GM23338 (cell line): ENCODE data around the gene APC2. TPM values are rescaled to one million over a fixed set of nuclear protein-coding genes. Genes with fewer than 3 reads are reported as not detected.
A peak's percentile ranks its signal among the peaks of the same experiment; 100 is the strongest.

Experiments used
- ATAC-seq: fragments of 200-7000 bp; cut with Tn5 transposase; 3 replicates; pipeline ENCODE4 v1.9.1; 2020
- DNase-seq: peaks from one replicate; pipeline ENCODE4 v3.0.0-alpha.2; 2015; ENCODE audit warnings: low spot score
- H2AFZ ChIP-seq: fragments of 200-600 bp; sonication (generic); 2 replicates; pipeline ENCODE4 v1.8.0; 2016; ENCODE audit warnings: antibody characterized with exemption, mild to moderate bottlenecking, moderate library complexity
- H3F3A ChIP-seq: fragments of 200-600 bp; sonication (generic); replicated peaks from 2 replicates; pipeline ENCODE4 v1.8.0; 2017; ENCODE audit warnings: antibody characterized with exemption, mixed run types, low read depth
- H3K27ac ChIP-seq: fragments of 200-600 bp; sonication (generic); 2 replicates; pipeline ENCODE4 v1.6.1; 2016; ENCODE audit warnings: low read depth
- H3K27me3 ChIP-seq: fragments of 200-600 bp; sonication (generic); 2 replicates; pipeline ENCODE4 v1.8.0; 2016; ENCODE audit warnings: mild to moderate bottlenecking, mixed run types, moderate library complexity; ENCODE audit not compliant: insufficient read depth
- H3K36me3 ChIP-seq: fragments of 200-600 bp; sonication (generic); 2 replicates; pipeline ENCODE4 v1.8.0; 2016; ENCODE audit warnings: mild to moderate bottlenecking; ENCODE audit not compliant: insufficient read depth
- H3K4me1 ChIP-seq: fragments of 200-600 bp; sonication (generic); 2 replicates; pipeline ENCODE4 v1.8.0; 2016; ENCODE audit warnings: mild to moderate bottlenecking, moderate library complexity; ENCODE audit not compliant: insufficient read depth
- H3K4me2 ChIP-seq: fragments of 200-600 bp; sonication (generic); 2 replicates; pipeline ENCODE4 v1.7.1; 2017; ENCODE audit warnings: mixed run types
- H3K4me3 ChIP-seq: fragments of 200-600 bp; sonication (generic); 2 replicates; pipeline ENCODE4 v1.6.1; 2016; ENCODE audit warnings: mixed run types
- H3K79me2 ChIP-seq: fragments of 200-600 bp; sonication (generic); replicated peaks from 2 replicates; pipeline ENCODE4 v1.8.0; 2017; ENCODE audit warnings: mild to moderate bottlenecking; ENCODE audit not compliant: insufficient read depth
- H3K9me2 ChIP-seq: fragments of 200-600 bp; sonication (generic); 2 replicates; pipeline ENCODE4 v1.8.0; 2017; ENCODE audit not compliant: insufficient read depth
- H4K20me1 ChIP-seq: fragments of 200-600 bp; sonication (generic); replicated peaks from 2 replicates; pipeline ENCODE4 v1.8.0; 2017; ENCODE audit warnings: mild to moderate bottlenecking; ENCODE audit not compliant: insufficient read depth
- H3K27ac Mint-ChIP-seq: 2 replicates; pipeline ENCODE4 v1.8.0; 2020; ENCODE audit warnings: inconsistent platforms, mild to moderate bottlenecking, moderate library complexity, mixed read lengths
- H3K27me3 Mint-ChIP-seq: 3 replicates; pipeline ENCODE4 v1.8.0; 2022; ENCODE audit warnings: low read depth, mild to moderate bottlenecking, moderate library complexity, mixed read lengths, inconsistent platforms; ENCODE audit not compliant: insufficient read depth, poor library complexity
- H3K36me3 Mint-ChIP-seq: 3 replicates; pipeline ENCODE4 v1.8.0; 2021; ENCODE audit warnings: low read depth, mild to moderate bottlenecking, inconsistent platforms, moderate library complexity, mixed read lengths
- H3K4me1 Mint-ChIP-seq: 3 replicates; pipeline ENCODE4 v1.8.0; 2020; ENCODE audit warnings: mild to moderate bottlenecking, inconsistent platforms, mixed read lengths
- H3K4me3 Mint-ChIP-seq: 3 replicates; pipeline ENCODE4 v1.8.0; 2021; ENCODE audit warnings: moderate library complexity, mild to moderate bottlenecking, inconsistent platforms, mixed read lengths
- H3K9me3 Mint-ChIP-seq: 3 replicates; pipeline ENCODE4 v1.8.0; 2020; ENCODE audit warnings: moderate library complexity, mild to moderate bottlenecking, inconsistent platforms, mixed read lengths
- CREB1 ChIP-seq: fragments of 250-450 bp; sonication (Bioruptor Pico); IDR thresholded peaks from 2 replicates; pipeline ENCODE4 v1.5.0; 2020; ENCODE audit warnings: low read depth, mild to moderate bottlenecking, moderate library complexity
- EZH2 ChIP-seq: fragments of 200-600 bp; sonication (generic); IDR thresholded peaks from one replicate; pipeline ENCODE4 v1.8.0; 2017; ENCODE audit warnings: antibody characterized with exemption, mild to moderate bottlenecking, low read depth; ENCODE audit not compliant: unreplicated experiment
- JUNB ChIP-seq: IDR thresholded peaks from one replicate; pipeline ENCODE4 v1.6.1; 2016; ENCODE audit warnings: antibody characterized with exemption; ENCODE audit not compliant: unreplicated experiment
- POLR2AphosphoS5 ChIP-seq: IDR thresholded peaks from 2 replicates; pipeline ENCODE4 v1.6.1; 2016; ENCODE audit warnings: antibody characterized with exemption, low read depth
- ZNF114 ChIP-seq: fragments of 250-450 bp; sonication (Bioruptor Pico); IDR thresholded peaks from 2 replicates; pipeline ENCODE4 v1.5.0; 2020; ENCODE audit warnings: mild to moderate bottlenecking, moderate library complexity
- ZNF331 ChIP-seq: fragments of 250-450 bp; sonication (Bioruptor Pico); IDR thresholded peaks from 2 replicates; pipeline ENCODE4 v1.5.0; 2020; ENCODE audit warnings: low read depth, mild to moderate bottlenecking, moderate library complexity
- ZNF462 ChIP-seq: fragments of 250-450 bp; sonication (Bioruptor Pico); IDR thresholded peaks from 2 replicates; pipeline ENCODE4 v1.5.0; 2020; ENCODE audit warnings: mild to moderate bottlenecking, moderate library complexity
- polyA plus RNA-seq: library from polyadenylated mRNA; unstranded; fragments of >200 nt; fragmentation: Nextera tagmentation; extraction: Ambion mirVana; gene quantifications from 2 replicates; pipeline ENCODE4 v1.2.1, GENCODE V29; 2016
- total RNA-seq: library from RNA; depleted of rRNA; stranded (reverse); fragments of >200 nt; shearing (Covaris generic); gene quantifications from 2 replicates; pipeline ENCODE4 v1.2.3, GENCODE V29; 2014
- TF ChIP-seq, protein P1 (sequence below), 2 experiments: fragments of 200-600 bp in 1 of 2; sonication (generic) in 1 of 2; conservative IDR thresholded peaks; 2 replicates each; pipeline versions ENCODE4 v1.5.1 to v1.6.1; 2016 to 2017; ENCODE audit warnings: antibody characterized with exemption in 2 of 2, low read depth in 2 of 2, mild to moderate bottlenecking in 2 of 2, moderate library complexity in 1 of 2

The APC2 gene
- total and polyA plus RNA-seq, 2 experiments from 2014 or later, result 1.4 to 18.3 TPM

DNA sequence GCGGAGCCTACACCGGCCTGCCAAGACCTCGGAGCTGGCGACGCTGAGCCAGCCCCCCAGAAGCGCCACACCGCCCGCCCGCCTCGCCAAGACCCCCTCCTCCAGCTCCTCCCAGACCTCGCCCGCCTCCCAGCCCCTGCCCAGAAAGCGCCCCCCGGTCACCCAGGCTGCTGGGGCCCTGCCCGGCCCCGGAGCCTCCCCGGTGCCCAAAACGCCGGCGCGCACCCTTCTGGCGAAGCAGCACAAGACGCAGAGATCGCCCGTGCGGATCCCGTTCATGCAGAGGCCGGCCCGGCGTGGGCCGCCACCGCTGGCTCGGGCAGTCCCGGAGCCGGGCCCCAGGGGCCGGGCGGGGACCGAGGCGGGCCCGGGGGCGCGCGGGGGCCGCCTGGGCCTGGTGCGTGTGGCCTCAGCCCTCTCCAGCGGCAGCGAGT, 18.9 kb downstream of the APC2 start:
- TF ChIP-seq, protein P1, sequence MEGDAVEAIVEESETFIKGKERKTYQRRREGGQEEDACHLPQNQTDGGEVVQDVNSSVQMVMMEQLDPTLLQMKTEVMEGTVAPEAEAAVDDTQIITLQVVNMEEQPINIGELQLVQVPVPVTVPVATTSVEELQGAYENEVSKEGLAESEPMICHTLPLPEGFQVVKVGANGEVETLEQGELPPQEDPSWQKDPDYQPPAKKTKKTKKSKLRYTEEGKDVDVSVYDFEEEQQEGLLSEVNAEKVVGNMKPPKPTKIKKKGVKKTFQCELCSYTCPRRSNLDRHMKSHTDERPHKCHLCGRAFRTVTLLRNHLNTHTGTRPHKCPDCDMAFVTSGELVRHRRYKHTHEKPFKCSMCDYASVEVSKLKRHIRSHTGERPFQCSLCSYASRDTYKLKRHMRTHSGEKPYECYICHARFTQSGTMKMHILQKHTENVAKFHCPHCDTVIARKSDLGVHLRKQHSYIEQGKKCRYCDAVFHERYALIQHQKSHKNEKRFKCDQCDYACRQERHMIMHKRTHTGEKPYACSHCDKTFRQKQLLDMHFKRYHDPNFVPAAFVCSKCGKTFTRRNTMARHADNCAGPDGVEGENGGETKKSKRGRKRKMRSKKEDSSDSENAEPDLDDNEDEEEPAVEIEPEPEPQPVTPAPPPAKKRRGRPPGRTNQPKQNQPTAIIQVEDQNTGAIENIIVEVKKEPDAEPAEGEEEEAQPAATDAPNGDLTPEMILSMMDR (conservative IDR thresholded peaks at IDR 0.05; ENCODE audit: low read depth in 2 of 2), result peak in 1 of 2 experiments; percentile 38; a peak in 2 of 4 replicates
- TF ChIP-seq JUNB (no peak), EZH2 (peak; percentile 80)
- peaks cover 6% of the 10 kb centered on the region; the same call in 1 of the 2 replicates for H3K4me1 ChIP-seq
- H3K79me2 ChIP-seq, result no peaks in the 10 kb centered on the region
- Mint-ChIP-seq H3K4me3 (no peak overlapping the region), H3K36me3 (no peaks in the 10 kb centered on the region; the same call in 2 of the 3 replicates), H3K27ac (no peak overlapping the region), H3K4me1 (peaks cover 6% of the 10 kb centered on the region; the same call in 2 of the 3 replicates), H3K9me3 (0 out of 3 replicates have a peak, but pooled peaks cover 3% of the 10 kb centered on the region), H3K27me3 (peaks cover 69% of the 10 kb centered on the region)
- no peaks in the 10 kb centered on the region for H3K36me3 ChIP-seq
- no peak overlapping the region for H2AFZ ChIP-seq
- no peak for DNase-seq
- H3K27ac ChIP-seq, result no peak overlapping the region
- peak overlapping the region; percentile 51; the same call in 1 of the 2 replicates for H3K4me3 ChIP-seq
- peak; percentile 0; the same call in 2 of the 3 replicates for ATAC-seq
- H4K20me1 ChIP-seq, result peaks cover 11% of the 10 kb centered on the region; the same call in 1 of the 2 replicates
- peaks cover 93% of the 10 kb centered on the region for H3K27me3 ChIP-seq
- peak overlapping the region; percentile 75 for H3K4me2 ChIP-seq
- no peaks in the 10 kb centered on the region for H3K9me2 ChIP-seq
- peaks cover 17% of the 10 kb centered on the region for H3F3A ChIP-seq

DNA sequence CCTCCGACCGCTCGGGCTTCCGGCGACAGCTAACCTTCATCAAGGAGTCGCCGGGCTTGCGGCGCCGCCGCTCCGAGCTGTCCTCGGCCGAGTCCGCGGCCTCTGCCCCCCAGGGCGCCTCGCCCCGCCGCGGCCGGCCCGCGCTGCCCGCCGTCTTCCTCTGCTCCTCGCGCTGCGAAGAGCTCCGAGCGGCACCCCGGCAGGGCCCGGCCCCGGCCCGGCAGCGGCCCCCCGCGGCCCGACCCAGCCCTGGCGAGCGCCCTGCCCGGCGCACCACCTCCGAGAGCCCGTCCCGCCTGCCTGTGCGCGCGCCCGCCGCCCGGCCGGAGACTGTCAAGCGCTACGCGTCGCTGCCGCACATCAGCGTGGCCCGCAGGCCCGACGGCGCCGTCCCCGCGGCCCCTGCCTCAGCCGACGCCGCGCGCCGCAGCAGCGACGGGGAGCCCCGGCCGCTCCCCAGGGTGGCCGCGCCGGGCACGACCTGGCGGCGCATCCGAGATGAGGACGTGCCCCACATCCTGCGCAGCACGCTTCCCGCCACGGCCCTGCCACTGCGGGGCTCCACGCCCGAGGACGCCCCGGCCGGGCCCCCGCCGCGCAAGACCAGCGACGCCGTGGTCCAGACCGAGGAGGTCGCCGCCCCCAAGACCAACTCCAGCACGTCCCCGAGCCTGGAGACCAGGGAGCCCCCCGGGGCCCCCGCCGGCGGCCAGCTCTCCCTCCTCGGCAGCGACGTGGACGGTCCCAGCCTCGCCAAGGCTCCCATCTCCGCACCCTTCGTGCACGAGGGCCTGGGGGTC, 19.5 kb downstream of the APC2 start:
- Mint-ChIP-seq H3K27ac (no peak overlapping the region), H3K27me3 (peaks cover 63% of the 10 kb centered on the region), H3K4me3 (no peak overlapping the region), H3K36me3 (no peaks in the 10 kb centered on the region; the same call in 2 of the 3 replicates), H3K9me3 (0 out of 3 replicates have a peak, but pooled peaks cover 3% of the 10 kb centered on the region), H3K4me1 (peaks cover 6% of the 10 kb centered on the region; the same call in 2 of the 3 replicates)
- Histone ChIP-seq H3F3A (peaks cover 21% of the 10 kb centered on the region), H4K20me1 (peaks cover 11% of the 10 kb centered on the region; the same call in 1 of the 2 replicates), H2AFZ (no peak overlapping the region), H3K27ac (no peak overlapping the region), H3K4me3 (peak overlapping the region; percentile 63), H3K79me2 (no peaks in the 10 kb centered on the region), H3K4me2 (peak overlapping the region; percentile 89), H3K4me1 (peaks cover 6% of the 10 kb centered on the region; the same call in 1 of the 2 replicates), H3K36me3 (no peaks in the 10 kb centered on the region), H3K9me2 (no peaks in the 10 kb centered on the region), H3K27me3 (peaks cover 86% of the 10 kb centered on the region)
- ATAC-seq, result no peak
- no peak for TF ChIP-seq ZNF462
- no peak for TF ChIP-seq ZNF114
- TF ChIP-seq ZNF331 (CRISPR knock-in tag), result no peak
- TF ChIP-seq CREB1 (CRISPR knock-in tag), result no peak
- no peak for TF ChIP-seq POLR2AphosphoS5
- no peak for DNase-seq
